MM.1S (cell line): ENCODE results near the gene CHID1.

Experiments
- DNase-seq: peaks from one replicate; pipeline ENCODE4 v3.0.0-alpha.2; 2015
- H2AFZ ChIP-seq: fragments of 300-600 bp; sonication (generic); 2 replicates; pipeline ENCODE4 v1.6.0; 2016; ENCODE audit warnings: antibody characterized with exemption, low read length
- H3F3A ChIP-seq: fragments of 300-600 bp; sonication (generic); 2 replicates; pipeline ENCODE4 v1.6.1; 2016; ENCODE audit warnings: mild to moderate bottlenecking, antibody characterized with exemption, low read length, moderate library complexity, mixed read lengths; ENCODE audit not compliant: insufficient read depth
- H3K27ac ChIP-seq: fragments of 300-600 bp; sonication (generic); 2 replicates; pipeline ENCODE4 v1.5.1; 2016; ENCODE audit warnings: mild to moderate bottlenecking, low read length
- H3K27me3 ChIP-seq: fragments of 300-600 bp; sonication (generic); replicated peaks from 2 replicates; pipeline ENCODE4 v1.6.0; 2016; ENCODE audit warnings: low read length; ENCODE audit not compliant: insufficient read depth
- H3K36me3 ChIP-seq: fragments of 300-600 bp; sonication (generic); replicated peaks from 2 replicates; pipeline ENCODE4 v1.6.1; 2016; ENCODE audit warnings: mild to moderate bottlenecking, low read length, mixed read lengths; ENCODE audit not compliant: insufficient read depth
- H3K4me1 ChIP-seq: fragments of 300-600 bp; sonication (generic); 2 replicates; pipeline ENCODE4 v1.6.1; 2016; ENCODE audit warnings: low read length, mixed read lengths
- H3K4me2 ChIP-seq: fragments of 300-600 bp; sonication (generic); 2 replicates; pipeline ENCODE4 v1.6.0; 2016; ENCODE audit warnings: low read depth, low read length
- H3K4me3 ChIP-seq: fragments of 300-600 bp; sonication (generic); 2 replicates; pipeline ENCODE4 v1.5.1; 2016; ENCODE audit warnings: low read length, mixed read lengths
- H3K79me2 ChIP-seq: fragments of 300-600 bp; sonication (generic); 2 replicates; pipeline ENCODE4 v1.6.1; 2016; ENCODE audit warnings: mixed run types, low read length, mixed read lengths
- H3K9ac ChIP-seq: fragments of 300-600 bp; sonication (generic); 2 replicates; pipeline ENCODE4 v1.6.1; 2016; ENCODE audit warnings: low read length, mixed read lengths
- H3K9me2 ChIP-seq: fragments of 300-600 bp; sonication (generic); replicated peaks from 2 replicates; pipeline ENCODE4 v1.6.1; 2016; ENCODE audit warnings: mild to moderate bottlenecking, low read length, mixed read lengths; ENCODE audit not compliant: insufficient read depth
- H3K9me3 ChIP-seq: fragments of 300-600 bp; sonication (generic); replicated peaks from 2 replicates; pipeline ENCODE4 v1.6.1; 2016; ENCODE audit warnings: mild to moderate bottlenecking, low read length, mixed read lengths; ENCODE audit not compliant: insufficient read depth
- H4K20me1 ChIP-seq: fragments of 300-600 bp; sonication (generic); 2 replicates; pipeline ENCODE4 v1.6.1; 2016; ENCODE audit warnings: mild to moderate bottlenecking, low read length, moderate library complexity, mixed read lengths; ENCODE audit not compliant: insufficient read depth
- CTCF ChIP-seq: fragments of 300-600 bp; sonication (generic); IDR thresholded peaks from 2 replicates; pipeline ENCODE4 v1.5.1; 2016; ENCODE audit warnings: antibody characterized with exemption, low read length, mixed read lengths
- EZH2 ChIP-seq: fragments of 300-600 bp; sonication (generic); optimal IDR thresholded peaks from 2 replicates; pipeline ENCODE3; 2017; ENCODE audit warnings: low read depth, mild to moderate bottlenecking, antibody characterized with exemption, low read length, mixed read lengths
- EZH2phosphoT487 ChIP-seq: fragments of 300-600 bp; sonication (generic); IDR thresholded peaks from 2 replicates; pipeline ENCODE4 v1.6.1; 2018; ENCODE audit warnings: antibody characterized with exemption, low read length

The CHID1 gene

GRCh38 chr11:855330-855674 lies 55.3 kb downstream of the CHID1 start:
- DNase-seq, result no peak
- Histone ChIP-seq H3K27me3 (peaks cover 79% of the 10 kb centered on the region), H3K9me3 (no peaks in the 10 kb centered on the region), H3K79me2 (no peaks in the 10 kb centered on the region), H3K36me3 (no peaks in the 10 kb centered on the region), H3K4me1 (no peaks in the 10 kb centered on the region), H4K20me1 (no peaks in the 10 kb centered on the region), H3K27ac (no peak overlapping the region), H3K9ac (no peak overlapping the region), H3F3A (no peaks in the 10 kb centered on the region), H3K4me2 (no peak overlapping the region), H3K4me3 (no peak overlapping the region), H3K9me2 (no peaks in the 10 kb centered on the region), H2AFZ (no peak overlapping the region)
- no peak for TF ChIP-seq EZH2
- no peak for TF ChIP-seq EZH2phosphoT487
- TF ChIP-seq CTCF, result no peak

- H3K4me1 ChIP-seq, result no peaks in the 10 kb centered on the region
- peaks cover 79% of the 10 kb centered on the region for H3K27me3 ChIP-seq
- H3K27ac ChIP-seq, result no peak overlapping the region
- no peak overlapping the region for H3K9ac ChIP-seq
- H3K9me2 ChIP-seq, result no peaks in the 10 kb centered on the region
- TF ChIP-seq CTCF (no peak), EZH2 (no peak), EZH2phosphoT487 (no peak)
- no peaks in the 10 kb centered on the region for H4K20me1 ChIP-seq
- H3K79me2 ChIP-seq, result no peaks in the 10 kb centered on the region
- H3K4me2 ChIP-seq, result no peak overlapping the region
- H3F3A ChIP-seq, result no peaks in the 10 kb centered on the region
- H3K9me3 ChIP-seq, result no peaks in the 10 kb centered on the region
- no peak overlapping the region for H2AFZ ChIP-seq
- no peaks in the 10 kb centered on the region for H3K36me3 ChIP-seq
- H3K4me3 ChIP-seq, result no peak overlapping the region
- DNase-seq, result no peak
Measured at GRCh38 chr11:854601-855329, 55.8 kb downstream of the CHID1 start.

GRCh38 chr11:853682-854448 lies 56.7 kb downstream of the CHID1 start:
- Histone ChIP-seq H3K9ac (no peak overlapping the region), H3K27ac (no peak overlapping the region), H3K9me3 (no peaks in the 10 kb centered on the region), H3K79me2 (no peaks in the 10 kb centered on the region), H2AFZ (no peak overlapping the region), H3K4me3 (no peak overlapping the region), H3K4me1 (no peaks in the 10 kb centered on the region), H4K20me1 (no peaks in the 10 kb centered on the region), H3K9me2 (no peaks in the 10 kb centered on the region), H3K36me3 (no peaks in the 10 kb centered on the region), H3F3A (no peaks in the 10 kb centered on the region), H3K4me2 (no peak overlapping the region), H3K27me3 (peaks cover 80% of the 10 kb centered on the region)
- no peak for DNase-seq
- TF ChIP-seq EZH2phosphoT487 (no peak), CTCF (peak; percentile 14; the same call in 1 of the 2 replicates), EZH2 (no peak)
